NCI-H187 treated with DMSO at 0.1 percent for 48 hours (cell line): ENCODE results near the gene SPPL3.

ENCODE experiments used
- DNase-seq: peaks from one replicate; lab custom pipeline; 2025; lab: John Stamatoyannopoulos, UW

The SPPL3 gene

GRCh38 chr12:120721866-120722265, 182.3 kb downstream of the SPPL3 start:
- DNase-seq = no peak

GRCh38 chr12:120720987-120721801, 183.0 kb downstream of the SPPL3 start:
- DNase-seq = no peak

GRCh38 chr12:120720234-120720986, 183.7 kb downstream of the SPPL3 start:
- no peak for DNase-seq

GRCh38 chr12:120719496-120720233, 184.5 kb downstream of the SPPL3 start:
- DNase-seq = no peak

DNA sequence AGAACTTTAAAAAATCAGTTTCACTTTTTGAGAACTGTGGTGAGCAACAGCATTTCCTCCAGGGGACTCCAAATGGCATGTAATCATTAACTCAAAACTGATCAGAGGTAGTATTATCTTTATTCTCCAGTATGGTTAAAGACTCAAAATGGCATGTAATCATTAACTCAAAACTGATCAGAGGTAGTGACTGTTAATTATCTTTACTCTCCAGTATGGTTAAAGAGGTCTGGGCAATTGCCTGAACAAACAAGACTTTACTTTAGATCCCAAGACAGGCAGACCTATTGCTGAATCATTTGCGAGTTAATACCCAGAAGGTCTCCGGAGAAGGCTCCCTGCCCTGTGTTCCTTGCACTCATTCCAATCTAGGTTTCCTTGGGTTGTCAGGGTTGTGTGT, 185.1 kb downstream of the SPPL3 start:
- DNase-seq = no peak

- DNase-seq = no peak
Measured at GRCh38 chr12:120718055-120718454, 186.1 kb downstream of the SPPL3 start.

GRCh38 chr12:120713861-120714482, 190.2 kb downstream of the SPPL3 start:
- peak; percentile 66 for DNase-seq

DNA sequence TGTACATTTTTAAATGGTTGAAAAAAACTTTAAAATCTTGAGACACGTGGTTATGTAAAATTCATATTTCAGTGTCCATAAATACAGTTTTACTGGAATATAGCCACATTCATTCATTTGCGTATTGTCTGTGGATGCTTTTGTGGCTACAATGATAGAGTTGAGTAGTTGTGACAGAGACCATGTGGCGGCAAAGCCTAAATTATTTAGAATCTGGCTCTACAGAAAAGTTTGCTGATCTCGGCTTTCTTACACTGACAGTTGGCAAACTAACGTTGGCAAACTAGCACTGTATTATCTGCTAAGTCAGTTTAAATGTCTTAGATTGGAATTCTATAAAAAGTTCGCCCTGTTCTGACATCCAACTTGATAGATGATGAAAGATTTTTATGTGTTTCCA, 191.5 kb downstream of the SPPL3 start:
- DNase-seq = no peak
